Omental fat pad (tissue), 4 donors: ENCODE results near the gene IGSF9B. TPM values are rescaled to one million over a fixed set of nuclear protein-coding genes. Genes with fewer than 3 reads are reported as not detected.

Experiments used
- ATAC-seq: fragments of 150-250 bp; one replicate; pipeline ENCODE4 v1.9.1; 2016; ENCODE audit warnings: mild to moderate bottlenecking, moderate library complexity; ENCODE audit not compliant: low FRiP score
- DNase-seq: peaks from one replicate; pipeline ENCODE4 v3.0.0-alpha.2; 2019; ENCODE audit warnings: low spot score
- CTCF ChIP-seq, 3 donors: fragments of 450-650 bp; IDR thresholded peaks; one replicate each; pipeline ENCODE4 v1.5.1; 2016 to 2017; ENCODE audit warnings: antibody characterized with exemption in 3 of 3, mild to moderate bottlenecking in 3 of 3, moderate library complexity in 2 of 3
- total RNA-seq, 4 donors: library from RNA; depleted of rRNA; stranded (reverse); fragments of >200 nt; gene quantifications; one replicate each; pipeline ENCODE4 v1.1.0, GENCODE V29; 2016

Gene IGSF9B
- total RNA-seq, 4 donors from 2014 or later, result 2.0 to 29.7 (median 6.6) TPM

- ATAC-seq, result no peak
Measured at GRCh38 chr11:133901999-133902398, 54.8 kb downstream of the IGSF9B start.

GRCh38 chr11:133901316-133901715 lies 55.5 kb downstream of the IGSF9B start:
- no peak for DNase-seq
- ATAC-seq, result no peak
- no peak for TF ChIP-seq CTCF (IDR thresholded peaks at IDR 0.05)

More at GRCh38 chr11:133901999-133902398, 54.8 kb downstream of the IGSF9B start:
- TF ChIP-seq CTCF (IDR thresholded peaks at IDR 0.05), result no peak
- DNase-seq, result no peak

GRCh38 chr11:133900176-133901105 lies 56.3 kb downstream of the IGSF9B start:
- DNase-seq, result no peak
- TF ChIP-seq CTCF (IDR thresholded peaks at IDR 0.05), result no peak
- ATAC-seq, result no peak

DNA sequence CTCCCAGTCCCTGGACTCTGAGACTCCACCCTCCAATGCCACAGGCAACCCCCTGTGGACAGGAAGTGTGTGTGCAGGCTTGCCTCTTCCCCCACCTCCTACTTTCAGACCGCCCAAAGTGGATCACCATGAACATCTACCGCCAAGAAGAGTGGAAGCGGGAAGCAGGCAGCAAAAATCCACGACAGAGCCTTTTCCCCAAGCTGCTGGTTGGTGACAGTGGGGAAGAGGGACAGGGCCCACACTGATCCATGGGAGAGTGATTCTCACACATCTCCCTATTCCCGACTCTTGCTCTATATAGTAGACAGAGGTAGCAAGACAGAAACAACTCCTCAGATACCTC lies 58.0 kb downstream of the IGSF9B start:
- no peak for TF ChIP-seq CTCF (IDR thresholded peaks at IDR 0.05)
- ATAC-seq, result no peak
- DNase-seq, result no peak

GRCh38 chr11:133898031-133898769 lies 58.6 kb downstream of the IGSF9B start:
- ATAC-seq (no peak), DNase-seq (no peak)
- no peak for TF ChIP-seq CTCF (IDR thresholded peaks at IDR 0.05)

- no peak for DNase-seq
- no peak for TF ChIP-seq CTCF (IDR thresholded peaks at IDR 0.05)
- no peak for ATAC-seq
Measured at GRCh38 chr11:133897331-133897650, 59.5 kb downstream of the IGSF9B start.
